Hematopoietic multipotent progenitor cell treated with erythropoietin and hydrocortisone succinate and interleukin-3 and kit ligand, for 17 days (in vitro differentiated cells): ENCODE results near the gene SFRP2.
A peak's percentile ranks its signal among the peaks of the same experiment; 100 is the strongest.

ENCODE experiments used
- DNase-seq: peaks from one replicate; pipeline ENCODE4 v3.0.0-alpha.2; 2015; ENCODE audit warnings: low spot score

SFRP2 gene

DNA sequence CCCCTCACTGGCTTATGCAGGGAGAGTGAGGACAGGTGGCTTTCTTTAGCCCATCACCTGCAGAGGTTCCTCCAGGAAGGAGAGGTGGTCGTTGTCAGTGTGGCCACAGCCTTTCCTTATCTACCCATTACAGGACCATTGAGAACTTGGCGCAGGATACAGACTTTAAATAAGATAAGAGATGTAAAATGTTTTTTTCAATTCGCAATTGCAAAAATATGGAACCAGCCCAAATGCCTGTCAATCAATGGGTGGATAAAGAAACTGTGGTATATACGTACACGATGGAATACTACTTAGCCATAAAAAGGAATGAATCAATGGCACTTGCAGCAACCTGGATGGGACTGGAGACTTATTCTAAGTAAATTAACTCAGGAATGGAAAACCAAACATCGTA is 22.1 kb downstream of the SFRP2 start:
- no peak for DNase-seq

DNA sequence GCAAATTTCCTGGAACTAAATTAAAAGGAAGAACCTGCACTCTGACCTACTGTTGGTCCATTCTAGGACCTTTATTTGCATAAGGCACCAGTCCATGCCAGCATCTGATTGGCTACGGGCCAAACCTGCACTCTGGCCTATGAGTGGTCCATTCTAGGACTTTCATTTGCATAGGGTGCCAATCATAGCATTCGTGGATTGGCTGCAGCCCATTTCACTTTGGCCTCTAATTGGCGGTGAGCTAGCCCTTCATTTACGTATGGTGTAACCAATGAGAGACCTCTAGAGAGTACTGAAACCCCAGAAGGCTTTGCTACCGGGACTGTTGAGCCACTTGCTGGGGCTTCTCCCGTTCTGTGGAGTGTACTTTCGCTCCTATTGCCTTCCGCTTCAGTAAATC is 23.0 kb downstream of the SFRP2 start:
- DNase-seq: peak; percentile 40

DNA sequence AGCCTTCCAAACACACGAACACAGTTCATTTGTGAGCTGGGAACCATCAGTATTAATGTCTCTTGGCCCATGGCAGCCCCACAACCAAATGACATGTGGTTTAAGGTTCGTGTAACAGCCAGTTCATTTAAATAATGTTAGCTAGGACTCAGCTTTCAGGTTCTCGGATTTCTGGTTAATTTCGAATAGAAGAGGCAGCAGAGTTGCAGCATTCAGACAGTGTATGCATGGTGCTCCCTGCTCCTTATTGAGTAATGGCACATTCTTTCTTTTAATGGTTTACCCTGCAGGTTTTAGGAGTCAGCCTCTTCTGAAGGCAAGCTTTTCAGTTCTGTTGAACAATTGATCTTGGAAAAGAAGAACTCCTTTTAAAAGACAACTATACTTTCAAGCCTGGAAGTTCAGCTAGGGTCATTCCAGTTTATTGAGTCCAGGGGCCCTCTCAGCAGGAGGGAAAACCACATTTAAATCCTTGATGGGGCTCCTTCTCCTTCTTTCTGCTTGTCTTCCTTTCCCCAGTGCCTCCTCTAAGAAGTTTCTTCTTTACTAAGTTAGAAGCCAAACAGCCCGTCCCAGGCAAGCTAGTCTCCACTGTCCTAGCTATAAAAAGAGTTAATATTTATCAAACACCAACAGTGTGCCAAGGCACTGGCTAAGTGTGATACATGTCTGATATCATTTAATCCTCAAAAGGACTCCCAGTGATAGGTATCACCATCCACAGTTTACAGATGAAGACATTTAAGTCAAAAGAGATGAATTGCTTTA is 24.1 kb downstream of the SFRP2 start:
- DNase-seq: no peak

DNA sequence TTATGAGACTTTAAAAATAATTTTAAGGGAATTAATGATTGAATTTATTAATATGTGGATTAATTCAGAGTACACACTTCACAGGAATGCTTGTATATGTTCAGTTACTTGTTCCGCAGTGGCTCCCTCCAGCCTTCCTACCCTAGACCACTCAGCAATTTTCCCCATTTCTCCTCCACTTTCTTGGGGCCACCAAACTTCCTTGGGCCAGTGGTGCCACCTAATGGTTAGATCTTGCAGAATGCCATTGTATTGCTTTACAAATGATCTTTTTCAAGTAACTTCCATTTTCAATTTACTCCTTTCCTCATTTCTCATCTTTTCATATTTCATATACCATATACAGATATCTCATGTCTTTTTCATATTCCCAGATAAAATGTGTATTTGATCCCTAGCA is 25.5 kb downstream of the SFRP2 start:
- DNase-seq: peak; percentile 42

DNA sequence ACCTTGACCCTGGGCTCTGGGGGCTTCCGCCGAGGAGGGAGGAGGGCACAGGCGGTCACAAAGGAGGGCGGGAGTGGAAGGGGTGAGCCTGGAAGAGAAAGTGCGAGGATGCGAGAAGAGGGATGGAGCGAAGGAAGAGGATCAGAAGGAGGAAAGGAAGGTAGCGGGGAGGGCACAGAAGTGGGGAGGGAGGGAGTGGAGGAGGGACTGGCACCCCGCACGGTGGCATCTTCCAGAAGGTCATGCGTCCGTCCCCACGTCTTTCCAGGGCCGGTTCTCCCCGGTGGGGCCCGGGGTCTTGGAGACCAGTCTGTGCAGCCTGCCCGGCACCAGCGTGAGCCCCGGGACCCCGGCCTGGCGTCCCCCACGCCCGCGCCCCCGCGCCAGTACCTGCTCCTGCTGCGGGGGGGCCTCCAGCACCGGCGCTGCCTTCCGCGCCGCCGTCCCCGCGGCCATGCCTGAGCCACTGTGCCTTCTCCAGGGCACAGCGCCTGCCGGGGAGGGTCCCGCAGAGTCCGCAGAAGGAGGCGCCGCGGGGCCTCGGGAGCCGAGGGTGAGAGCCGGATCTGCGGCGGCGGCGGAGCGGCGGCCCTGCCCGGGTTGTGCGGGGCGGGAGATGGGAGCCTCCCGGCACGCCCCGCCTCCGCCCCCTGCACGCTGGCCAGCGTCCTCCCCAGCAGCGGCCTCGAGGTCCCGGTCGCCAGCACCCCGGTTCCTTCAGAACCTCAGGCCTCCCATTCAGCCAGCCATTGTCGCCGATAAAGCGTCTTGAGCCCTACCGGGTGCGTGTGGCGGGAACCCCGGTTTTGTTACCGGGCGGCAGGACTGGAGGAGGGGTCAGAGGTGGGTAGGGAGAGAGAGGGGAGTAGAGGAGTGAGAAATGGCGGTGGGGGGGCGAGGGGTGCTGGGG is 29.2 kb downstream of the SFRP2 start, which contains the start of gene RNF175:
RNF175 (minus strand) TSS at position 618 of the 910 bp plus-strand sequence; CDS start at position 456, 162 bp downstream.
- DNase-seq: no peak

- no peak for DNase-seq
Observed at GRCh38 chr4:153758688-153759406, 30.0 kb downstream of the SFRP2 start.

DNA sequence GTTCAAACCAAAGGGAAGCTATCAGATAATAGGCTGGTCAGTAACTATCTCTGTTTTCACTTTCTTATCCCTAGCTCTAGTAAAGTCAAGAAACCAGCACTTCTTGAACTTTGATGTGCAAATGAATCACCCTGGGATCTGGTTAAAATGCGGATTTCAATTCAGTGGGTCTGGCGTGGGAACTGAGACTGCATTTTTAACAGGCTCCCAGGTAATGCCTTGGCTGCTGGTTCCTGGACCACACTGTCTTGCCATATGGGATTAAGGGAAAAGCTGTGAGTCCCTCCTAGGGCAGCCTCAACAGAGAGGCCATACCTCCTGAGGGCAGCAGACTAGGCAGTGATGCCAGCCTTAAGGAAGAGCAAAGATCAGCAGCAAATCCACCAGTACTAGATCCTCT is 30.7 kb downstream of the SFRP2 start:
- no peak for DNase-seq

- DNase-seq: no peak
Observed at GRCh38 chr4:153757407-153757806, 31.5 kb downstream of the SFRP2 start.

GRCh38 chr4:153755186-153755585 is 33.7 kb downstream of the SFRP2 start:
- no peak for DNase-seq

- peak; percentile 80 for DNase-seq
Observed at GRCh38 chr4:153750197-153750817, 38.6 kb downstream of the SFRP2 start.

DNA sequence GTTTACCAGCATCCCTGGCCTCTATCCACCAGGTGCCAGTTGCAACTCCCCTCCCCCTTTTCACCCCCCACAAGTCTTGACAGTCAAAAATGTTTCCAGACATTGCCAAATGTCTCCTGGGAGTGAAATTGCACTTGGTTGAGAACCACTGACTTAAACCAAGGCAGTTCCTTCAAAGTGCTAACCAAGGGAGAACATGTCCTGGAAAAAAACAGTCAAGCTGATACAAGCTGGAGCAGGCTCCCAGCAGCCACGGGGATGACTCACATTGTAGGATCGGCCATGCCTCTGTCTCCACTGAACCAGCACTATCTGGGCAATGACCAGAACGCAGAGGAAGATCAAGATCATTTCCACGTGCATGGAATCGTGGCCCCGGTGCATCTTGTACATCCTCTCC is 40.5 kb downstream of the SFRP2 start:
- no peak for DNase-seq

DNA sequence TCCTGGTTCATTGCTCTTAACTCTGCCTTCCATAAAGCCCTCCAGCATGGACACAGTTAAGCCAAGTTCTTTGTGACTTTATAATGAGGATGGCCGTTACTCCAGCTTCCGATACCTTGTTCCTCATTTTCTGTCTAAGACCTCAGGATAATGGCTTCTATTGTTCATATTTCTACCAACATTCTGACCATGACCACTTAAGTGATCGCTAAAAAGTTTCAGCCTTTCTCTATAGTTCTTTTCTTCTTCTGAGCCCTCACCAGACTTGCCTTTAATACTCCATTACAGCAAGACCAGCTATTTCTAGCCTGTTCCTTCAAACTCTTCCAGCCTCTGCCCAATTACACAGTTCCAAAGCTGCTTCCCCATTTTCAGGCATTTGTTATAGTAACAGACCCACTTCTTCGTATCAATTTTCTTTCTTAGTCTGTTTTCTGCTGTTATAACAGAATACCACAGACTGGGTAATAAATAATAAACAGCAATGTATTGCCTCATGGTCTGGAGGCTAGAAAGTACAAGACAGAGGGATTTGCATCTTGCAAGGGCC is 41.4 kb downstream of the SFRP2 start:
- no peak for DNase-seq

DNA sequence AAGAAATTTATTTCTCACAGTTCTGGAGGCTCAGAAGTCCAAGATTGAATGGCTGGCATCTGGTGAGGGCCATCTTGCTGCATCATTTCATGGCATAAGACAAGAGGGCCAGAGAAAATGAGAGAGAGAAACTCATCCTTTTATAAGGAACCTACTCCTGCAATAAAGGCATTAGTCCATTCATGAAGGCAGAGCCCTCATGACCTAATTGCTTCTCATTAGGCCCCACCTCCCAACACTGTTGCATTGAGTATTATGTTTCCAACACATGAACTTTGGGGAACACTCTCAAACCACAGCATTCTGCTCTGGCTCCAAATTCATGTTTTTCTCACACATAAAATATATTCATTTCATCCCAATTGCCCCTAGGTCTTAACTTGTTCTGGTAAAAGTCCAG is 43.2 kb downstream of the SFRP2 start:
- DNase-seq: no peak

DNA sequence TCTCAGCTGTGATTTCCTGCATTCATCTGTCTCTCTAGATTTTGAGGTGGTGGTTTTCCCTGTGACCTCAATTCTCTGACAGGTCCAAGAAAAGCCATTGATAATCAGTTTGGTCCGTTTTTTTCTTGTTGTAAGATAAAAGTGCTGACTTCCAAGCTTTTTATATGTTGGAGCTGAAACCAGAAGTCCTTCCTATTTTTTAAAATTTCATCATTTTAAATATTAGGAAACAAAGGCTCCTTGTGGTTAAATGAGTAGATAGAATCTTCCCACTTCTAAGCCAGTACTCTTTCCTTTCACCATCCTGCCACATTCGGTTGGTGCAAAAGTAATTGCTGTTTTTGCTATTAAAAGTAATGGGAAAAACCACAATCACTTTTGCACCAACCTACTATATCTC is 47.3 kb downstream of the SFRP2 start:
- DNase-seq: no peak

DNA sequence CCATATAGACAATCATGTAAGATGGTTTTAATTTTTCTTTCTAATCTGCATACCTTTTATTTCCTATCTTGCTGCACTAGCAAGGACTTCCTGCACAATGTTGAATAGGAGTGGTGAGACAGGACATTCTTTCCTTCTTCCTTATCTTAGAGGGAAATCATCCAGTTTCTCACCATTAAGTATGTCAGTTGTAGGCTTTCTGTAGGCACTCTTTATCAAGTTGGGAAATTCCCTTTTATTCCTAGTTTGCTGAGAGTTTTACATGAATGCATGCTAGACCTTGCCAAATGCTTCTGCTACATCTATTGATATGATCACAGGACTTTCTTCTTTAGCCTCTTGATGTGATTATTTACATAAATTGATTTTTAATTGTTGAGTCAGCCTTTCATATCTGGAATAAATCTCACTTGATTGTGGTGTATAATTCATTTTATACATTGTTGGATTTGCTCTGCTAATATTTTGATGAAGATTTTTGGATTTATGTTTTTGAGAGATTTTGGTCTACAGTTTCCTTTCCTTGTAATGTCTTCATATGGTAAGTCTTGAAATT is 52.9 kb downstream of the SFRP2 start:
- DNase-seq: no peak

DNA sequence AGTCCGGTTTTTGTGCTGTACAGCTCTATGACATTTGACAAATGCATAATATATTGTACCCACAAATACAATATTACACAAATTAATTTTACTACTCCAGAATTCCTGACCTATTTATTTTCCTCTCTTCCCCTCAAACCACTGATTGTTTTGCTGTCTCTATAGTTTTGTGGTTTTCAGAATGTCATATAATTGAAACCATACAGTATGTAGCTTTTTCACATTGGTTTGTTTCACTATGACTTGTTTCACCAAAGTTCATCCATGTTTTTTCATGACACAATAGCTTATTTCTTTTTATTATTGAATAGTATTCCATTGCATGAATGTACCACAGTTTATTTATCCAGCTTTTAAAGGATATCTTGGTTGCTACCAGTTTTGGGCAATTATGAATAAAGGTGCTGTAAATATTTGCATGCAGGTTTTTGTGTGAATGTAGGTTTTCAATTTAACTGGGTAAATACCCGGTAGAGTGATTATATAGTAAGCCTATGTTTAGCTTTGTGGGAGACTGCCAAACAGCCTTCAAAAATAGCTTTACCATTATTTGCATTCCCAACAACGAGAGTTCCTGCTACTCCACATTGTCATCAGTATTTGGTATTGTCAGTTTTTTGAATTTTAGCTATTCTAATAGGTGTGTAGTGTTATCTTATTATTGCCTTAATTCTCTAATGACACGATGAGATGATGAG is 55.0 kb downstream of the SFRP2 start:
- DNase-seq: no peak

DNA sequence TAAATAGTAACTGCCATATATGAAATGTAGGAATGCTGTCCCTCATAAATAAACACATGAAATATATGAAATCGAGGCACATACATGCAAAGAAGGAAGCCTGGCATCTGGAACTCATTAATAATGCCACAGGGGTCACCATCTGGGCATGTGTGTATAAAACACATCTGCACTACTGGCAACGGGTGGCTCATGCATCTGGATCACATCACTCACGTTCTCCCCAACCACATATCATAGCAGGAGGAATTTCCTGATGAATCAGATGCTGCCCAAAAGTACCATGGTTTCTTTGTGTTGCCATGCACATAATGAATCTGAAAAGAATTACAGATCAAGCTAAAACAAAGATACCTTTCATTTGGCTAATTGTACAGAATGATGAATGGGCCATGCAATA is 57.6 kb downstream of the SFRP2 start:
- no peak for DNase-seq
